Neural progenitor cell (in vitro differentiated cells): ENCODE measurements around the gene ORC3. TPM values are rescaled to one million over a fixed set of nuclear protein-coding genes. Genes with fewer than 3 reads are reported as not detected.

Experiments
- DNase-seq: peaks from one replicate; pipeline ENCODE4 v3.0.0-alpha.2; 2016; ENCODE audit warnings: low spot score
- H2AFZ ChIP-seq: fragments of 200-600 bp; sonication (generic); replicated peaks from 2 replicates; pipeline ENCODE4 v1.6.1; 2016; ENCODE audit warnings: antibody characterized with exemption
- H3F3A ChIP-seq: fragments of 200-600 bp; sonication (generic); 2 replicates; pipeline ENCODE4 v1.6.1; 2016; ENCODE audit warnings: antibody characterized with exemption, low read depth
- H3K27ac ChIP-seq: fragments of 200-600 bp; sonication (generic); 2 replicates; pipeline ENCODE4 v1.5.1; 2016; ENCODE audit warnings: mild to moderate bottlenecking
- H3K27me3 ChIP-seq: fragments of 200-600 bp; sonication (generic); 2 replicates; pipeline ENCODE4 v1.6.1; 2016; ENCODE audit warnings: mild to moderate bottlenecking, moderate library complexity
- H3K36me3 ChIP-seq: fragments of 200-600 bp; sonication (generic); 2 replicates; pipeline ENCODE4 v1.5.1; 2016
- H3K4me1 ChIP-seq: fragments of 200-600 bp; sonication (generic); 2 replicates; pipeline ENCODE4 v1.6.1; 2016; ENCODE audit warnings: mixed run types
- H3K4me2 ChIP-seq: fragments of 200-600 bp; sonication (generic); 2 replicates; pipeline ENCODE4 v1.6.1; 2016
- H3K4me3 ChIP-seq: fragments of 200-600 bp; sonication (generic); 2 replicates; pipeline ENCODE4 v1.5.1; 2016
- H3K79me2 ChIP-seq: fragments of 200-600 bp; sonication (generic); 2 replicates; pipeline ENCODE4 v1.6.1; 2016; ENCODE audit warnings: low read depth
- H3K9ac ChIP-seq: fragments of 200-600 bp; sonication (generic); 2 replicates; pipeline ENCODE4 v1.6.1; 2016
- H3K9me3 ChIP-seq: fragments of 200-600 bp; sonication (generic); 2 replicates; pipeline ENCODE4 v1.5.1; 2016; ENCODE audit warnings: low read depth
- H4K20me1 ChIP-seq: fragments of 200-600 bp; sonication (generic); 2 replicates; pipeline ENCODE4 v1.6.1; 2016; ENCODE audit warnings: low read depth
- H3K27ac Mint-ChIP-seq: 3 replicates; pipeline ENCODE4 v1.8.0; 2021; ENCODE audit warnings: mixed read lengths
- H3K27me3 Mint-ChIP-seq: 2 replicates; pipeline ENCODE4 v1.8.0; 2022; ENCODE audit warnings: low read depth, mild to moderate bottlenecking, inconsistent platforms, moderate library complexity, mixed read lengths; ENCODE audit not compliant: insufficient read depth
- H3K36me3 Mint-ChIP-seq: 3 replicates; pipeline ENCODE4 v1.8.0; 2021; ENCODE audit warnings: mixed read lengths
- H3K4me1 Mint-ChIP-seq: 3 replicates; pipeline ENCODE4 v1.8.0; 2021; ENCODE audit warnings: mixed read lengths
- H3K4me3 Mint-ChIP-seq: 3 replicates; pipeline ENCODE4 v1.8.0; 2021; ENCODE audit warnings: mild to moderate bottlenecking, moderate library complexity, mixed read lengths
- H3K9me3 Mint-ChIP-seq: 3 replicates; pipeline ENCODE4 v1.8.0; 2020; ENCODE audit warnings: mixed read lengths
- EZH2 ChIP-seq: fragments of 200-600 bp; sonication (generic); IDR thresholded peaks from 2 replicates; pipeline ENCODE4 v1.6.1; 2017; ENCODE audit warnings: antibody characterized with exemption, mild to moderate bottlenecking, moderate library complexity
- EZH2phosphoT487 ChIP-seq: fragments of 200-600 bp; sonication (generic); IDR thresholded peaks from 2 replicates; pipeline ENCODE4 v1.6.1; 2017; ENCODE audit warnings: antibody characterized with exemption
- total RNA-seq: library from RNA; depleted of rRNA; stranded (reverse); fragments of >200 nt; gene quantifications from 2 replicates; pipeline ENCODE4 v1.2.3, GENCODE V29; 2015; ENCODE audit warnings: low replicate concordance
- TF ChIP-seq, protein P1 (sequence below): fragments of 200-600 bp; sonication (generic); IDR thresholded peaks from 2 replicates; pipeline ENCODE4 v1.5.1; 2017; ENCODE audit warnings: antibody characterized with exemption, mild to moderate bottlenecking

Gene ORC3
- total RNA-seq, 1 donor from 2014 or later = 99.3 TPM

DNA sequence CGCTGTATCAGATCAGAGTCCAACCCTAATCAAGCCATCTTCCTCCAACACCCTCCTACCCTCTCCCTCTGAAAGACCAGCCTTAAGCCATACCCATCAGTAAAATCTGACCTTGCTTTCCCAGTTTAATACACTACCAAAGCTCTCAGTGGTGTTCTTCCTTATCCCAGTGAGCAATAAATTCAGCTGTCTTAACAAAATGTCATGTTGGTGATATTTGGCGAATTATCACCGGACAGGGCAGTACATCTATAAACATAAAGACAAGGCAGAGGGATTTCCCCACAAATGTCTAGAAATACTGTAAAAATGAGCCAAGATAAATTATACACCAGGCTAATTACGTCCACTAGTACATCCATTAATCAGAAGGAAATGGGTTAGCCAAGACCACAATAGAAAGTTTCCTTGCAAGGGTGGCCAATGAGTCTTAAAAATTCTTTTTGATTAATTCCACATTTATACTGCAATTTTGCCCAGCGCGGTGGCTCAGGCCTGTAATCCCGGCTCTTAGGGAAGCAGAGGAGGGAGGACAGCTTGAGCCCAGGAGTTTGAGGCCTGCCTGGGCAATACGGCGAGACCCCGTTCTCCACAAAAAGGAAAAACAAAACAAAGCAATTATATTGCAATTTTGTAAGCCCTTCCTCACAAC, 1.1 kb upstream of the ORC3 start:
- Histone ChIP-seq H3K27ac (no peak overlapping the region), H3K9ac (peak overlapping the region; percentile 70), H3F3A (no peaks in the 10 kb centered on the region), H3K36me3 (peaks cover 5% of the 10 kb centered on the region), H3K9me3 (no peaks in the 10 kb centered on the region), H3K4me1 (peaks cover 13% of the 10 kb centered on the region), H3K4me2 (peak overlapping the region; percentile 96), H3K4me3 (peak overlapping the region; percentile 83), H3K79me2 (peaks cover 98% of the 10 kb centered on the region), H2AFZ (no peak overlapping the region), H3K27me3 (no peaks in the 10 kb centered on the region), H4K20me1 (peaks cover 23% of the 10 kb centered on the region)
- no peaks in the 10 kb centered on the region for H3K27me3 Mint-ChIP-seq
- no peak for DNase-seq
- H3K4me3 Mint-ChIP-seq = peak overlapping the region; percentile 96
- peak overlapping the region; percentile 94 for H3K27ac Mint-ChIP-seq
- H3K9me3 Mint-ChIP-seq = no peaks in the 10 kb centered on the region
- H3K36me3 Mint-ChIP-seq = peaks cover 16% of the 10 kb centered on the region
- TF ChIP-seq EZH2phosphoT487 = no peak
- TF ChIP-seq EZH2 = no peak
- TF ChIP-seq, protein P1, sequence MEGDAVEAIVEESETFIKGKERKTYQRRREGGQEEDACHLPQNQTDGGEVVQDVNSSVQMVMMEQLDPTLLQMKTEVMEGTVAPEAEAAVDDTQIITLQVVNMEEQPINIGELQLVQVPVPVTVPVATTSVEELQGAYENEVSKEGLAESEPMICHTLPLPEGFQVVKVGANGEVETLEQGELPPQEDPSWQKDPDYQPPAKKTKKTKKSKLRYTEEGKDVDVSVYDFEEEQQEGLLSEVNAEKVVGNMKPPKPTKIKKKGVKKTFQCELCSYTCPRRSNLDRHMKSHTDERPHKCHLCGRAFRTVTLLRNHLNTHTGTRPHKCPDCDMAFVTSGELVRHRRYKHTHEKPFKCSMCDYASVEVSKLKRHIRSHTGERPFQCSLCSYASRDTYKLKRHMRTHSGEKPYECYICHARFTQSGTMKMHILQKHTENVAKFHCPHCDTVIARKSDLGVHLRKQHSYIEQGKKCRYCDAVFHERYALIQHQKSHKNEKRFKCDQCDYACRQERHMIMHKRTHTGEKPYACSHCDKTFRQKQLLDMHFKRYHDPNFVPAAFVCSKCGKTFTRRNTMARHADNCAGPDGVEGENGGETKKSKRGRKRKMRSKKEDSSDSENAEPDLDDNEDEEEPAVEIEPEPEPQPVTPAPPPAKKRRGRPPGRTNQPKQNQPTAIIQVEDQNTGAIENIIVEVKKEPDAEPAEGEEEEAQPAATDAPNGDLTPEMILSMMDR = no peak
- peaks cover 22% of the 10 kb centered on the region for H3K4me1 Mint-ChIP-seq

DNA sequence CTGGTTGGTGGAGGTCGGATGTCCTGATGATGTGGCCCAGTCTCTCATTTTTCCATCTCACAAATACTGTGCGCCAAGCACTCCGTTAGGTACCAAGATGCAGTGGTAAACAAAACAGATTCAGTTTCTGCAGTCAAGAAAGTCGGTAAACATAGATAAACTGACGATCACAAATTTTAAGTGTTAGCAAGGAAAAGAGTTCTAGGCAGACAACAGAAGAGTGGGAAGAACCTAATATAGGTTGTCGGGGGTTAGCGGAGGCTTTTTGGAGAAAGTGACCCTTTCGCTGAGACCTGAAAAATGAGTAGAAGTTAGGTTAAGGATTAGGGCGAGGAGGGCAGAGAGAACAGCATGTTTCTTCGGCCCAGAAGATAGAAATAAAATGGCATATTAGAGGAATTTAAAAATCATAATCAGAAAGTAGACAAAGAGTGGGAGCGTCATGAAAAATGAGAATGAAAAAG, 514 bp downstream of the ORC3 start:
- peaks cover 9% of the 10 kb centered on the region for H4K20me1 ChIP-seq
- H3K4me1 ChIP-seq = peaks cover 13% of the 10 kb centered on the region
- no peak for DNase-seq
- Mint-ChIP-seq H3K4me1 (peaks cover 22% of the 10 kb centered on the region), H3K36me3 (peaks cover 15% of the 10 kb centered on the region), H3K4me3 (peak overlapping the region; percentile 96), H3K27me3 (no peaks in the 10 kb centered on the region), H3K9me3 (no peaks in the 10 kb centered on the region), H3K27ac (peak overlapping the region; percentile 82)
- H3K9me3 ChIP-seq = no peaks in the 10 kb centered on the region
- peak overlapping the region; percentile 85 for H3K4me2 ChIP-seq
- H3K27ac ChIP-seq = no peak overlapping the region
- H3K27me3 ChIP-seq = no peaks in the 10 kb centered on the region
- peaks cover 10% of the 10 kb centered on the region for H3K36me3 ChIP-seq
- H3K4me3 ChIP-seq = peak overlapping the region; percentile 83
- no peaks in the 10 kb centered on the region for H3F3A ChIP-seq
- TF ChIP-seq EZH2phosphoT487 (no peak), EZH2 (no peak)
- TF ChIP-seq, protein P1 = no peak
- peaks cover 90% of the 10 kb centered on the region for H3K79me2 ChIP-seq
- H2AFZ ChIP-seq = peak overlapping the region; percentile 87
- peak overlapping the region; percentile 86 for H3K9ac ChIP-seq

DNA sequence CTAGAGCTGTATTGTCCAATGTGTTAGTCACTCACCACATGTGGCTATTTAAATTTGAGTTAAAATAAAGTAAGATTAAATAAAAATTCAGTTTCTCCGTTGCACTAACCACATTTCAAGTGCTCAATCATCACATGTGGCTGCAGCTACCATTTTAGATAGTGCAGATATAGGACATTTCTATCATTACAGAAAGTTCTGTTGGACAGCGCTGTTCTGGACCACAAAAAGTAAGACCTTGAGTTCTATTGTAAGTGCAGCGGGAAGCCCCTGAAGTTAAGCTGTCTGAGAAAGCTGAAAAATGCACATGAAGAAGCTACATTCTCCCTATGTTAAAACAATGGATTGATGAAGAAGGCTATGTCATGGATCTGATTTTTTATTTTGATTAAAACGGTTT, 1.1 kb downstream of the ORC3 start:
- H3K4me2 ChIP-seq = peak overlapping the region; percentile 85
- H2AFZ ChIP-seq = no peak overlapping the region
- Mint-ChIP-seq H3K27me3 (no peaks in the 10 kb centered on the region), H3K4me3 (peak overlapping the region; percentile 96), H3K36me3 (peaks cover 13% of the 10 kb centered on the region), H3K4me1 (peaks cover 22% of the 10 kb centered on the region), H3K9me3 (no peaks in the 10 kb centered on the region), H3K27ac (no peak overlapping the region)
- H3K9me3 ChIP-seq = no peaks in the 10 kb centered on the region
- H3K27me3 ChIP-seq = no peaks in the 10 kb centered on the region
- no peaks in the 10 kb centered on the region for H3F3A ChIP-seq
- H3K36me3 ChIP-seq = peaks cover 8% of the 10 kb centered on the region
- H3K4me1 ChIP-seq = peaks cover 13% of the 10 kb centered on the region
- TF ChIP-seq EZH2 = no peak
- TF ChIP-seq EZH2phosphoT487 = no peak
- TF ChIP-seq, protein P1 = no peak
- peak overlapping the region; percentile 83 for H3K4me3 ChIP-seq
- H3K79me2 ChIP-seq = peaks cover 85% of the 10 kb centered on the region
- peak overlapping the region; percentile 86 for H3K9ac ChIP-seq
- peak; percentile 10 for DNase-seq
- no peak overlapping the region for H3K27ac ChIP-seq
- H4K20me1 ChIP-seq = peaks cover 9% of the 10 kb centered on the region
